ENCODE results near the gene TP73.

The TP73 gene

DNA sequence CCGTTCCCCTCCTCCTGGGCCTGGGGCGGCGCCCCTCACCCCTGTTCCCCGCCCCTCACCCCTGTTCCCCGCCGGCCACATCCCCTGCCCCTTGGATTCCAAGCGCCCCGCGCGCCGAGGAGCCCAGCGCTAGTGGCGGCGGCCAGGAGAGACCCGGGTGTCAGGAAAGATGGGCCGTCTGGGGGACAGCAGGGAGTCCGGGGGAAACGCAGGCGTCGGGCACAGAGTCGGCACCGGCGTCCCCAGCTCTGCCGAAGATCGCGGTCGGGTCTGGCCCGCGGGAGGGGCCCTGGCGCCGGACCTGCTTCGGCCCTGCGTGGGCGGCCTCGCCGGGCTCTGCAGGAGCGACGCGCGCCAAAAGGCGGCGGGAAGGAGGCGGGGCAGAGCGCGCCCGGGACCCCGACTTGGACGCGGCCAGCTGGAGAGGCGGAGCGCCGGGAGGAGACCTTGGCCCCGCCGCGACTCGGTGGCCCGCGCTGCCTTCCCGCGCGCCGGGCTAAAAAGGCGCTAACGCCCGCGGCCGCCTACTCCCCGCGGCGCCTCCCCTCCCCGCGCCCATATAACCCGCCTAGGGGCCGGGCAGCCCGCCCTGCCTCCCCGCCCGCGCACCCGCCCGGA, at the start of gene TP73:
Gene TP73, plus strand, starts transcription at position 587 of the 618 bp plus-strand sequence. CDS start 29,850 bp downstream, outside the sequence.
- peak; percentile 72 for DNase-seq

DNA sequence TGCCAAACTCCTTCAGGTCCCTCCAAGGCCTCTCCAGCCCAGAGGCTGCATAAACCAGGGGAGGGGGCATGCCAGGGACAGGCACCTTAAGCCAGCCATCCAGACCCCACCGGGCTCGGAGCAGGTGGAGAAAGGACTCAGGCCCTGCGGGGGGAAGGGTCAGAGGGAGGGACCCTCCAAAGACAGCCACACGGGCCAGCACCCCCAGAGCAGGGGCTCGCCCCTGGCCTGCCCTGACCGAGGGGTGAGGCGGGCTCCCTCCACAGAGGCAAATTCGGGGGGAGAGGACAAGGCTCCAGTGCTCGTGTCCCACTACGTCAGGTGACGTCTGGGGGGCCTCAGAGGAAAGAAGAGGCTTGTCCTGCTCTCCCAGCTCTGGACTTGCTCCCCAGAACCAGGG, 49.2 kb upstream of the TP73 start:
- DNase-seq = no peak

DNA sequence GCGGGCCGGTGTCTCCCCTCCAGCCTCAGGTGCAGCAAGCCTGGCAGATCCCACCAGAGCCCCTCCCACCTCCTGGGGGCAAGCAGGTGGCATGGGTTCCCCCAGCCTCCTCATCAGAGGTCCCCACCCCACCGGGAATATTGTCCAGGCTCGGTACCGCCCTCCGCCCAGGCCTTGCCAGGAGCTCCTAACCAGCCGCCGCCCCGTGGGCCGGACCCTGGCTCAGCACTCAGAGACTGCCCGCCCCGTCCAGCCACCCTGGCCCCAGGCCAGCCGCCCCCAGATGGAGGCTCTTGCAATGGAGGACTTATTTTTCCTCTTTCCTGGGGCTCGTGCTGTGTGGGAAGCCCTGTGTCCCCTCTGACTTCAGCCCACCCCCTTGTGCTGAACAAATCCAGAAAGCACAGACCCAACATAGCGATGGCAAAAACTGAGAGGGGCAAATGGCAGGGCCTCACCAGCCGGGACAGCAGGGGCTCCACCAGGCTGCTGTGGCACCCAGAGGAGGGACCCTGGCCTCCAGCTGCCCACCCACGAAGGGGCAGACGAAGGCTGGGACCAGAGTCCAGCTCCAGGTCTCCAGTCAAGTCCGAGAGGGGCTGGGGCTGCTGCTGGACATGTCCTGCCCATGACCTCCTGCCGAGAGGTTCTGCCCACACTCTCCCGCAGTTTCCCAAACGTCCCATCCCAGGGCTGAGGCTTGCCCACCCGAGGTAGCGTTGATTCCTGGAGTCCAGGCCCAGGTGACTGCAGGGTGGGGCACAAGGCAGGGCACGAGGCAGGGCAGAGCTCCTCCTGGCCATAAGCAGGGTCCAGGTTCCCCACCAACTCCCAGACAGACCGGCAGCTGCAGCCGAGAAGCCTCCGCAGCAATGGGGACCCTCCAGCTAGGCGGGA, 48.5 kb upstream of the TP73 start:
- no peak for DNase-seq

DNA sequence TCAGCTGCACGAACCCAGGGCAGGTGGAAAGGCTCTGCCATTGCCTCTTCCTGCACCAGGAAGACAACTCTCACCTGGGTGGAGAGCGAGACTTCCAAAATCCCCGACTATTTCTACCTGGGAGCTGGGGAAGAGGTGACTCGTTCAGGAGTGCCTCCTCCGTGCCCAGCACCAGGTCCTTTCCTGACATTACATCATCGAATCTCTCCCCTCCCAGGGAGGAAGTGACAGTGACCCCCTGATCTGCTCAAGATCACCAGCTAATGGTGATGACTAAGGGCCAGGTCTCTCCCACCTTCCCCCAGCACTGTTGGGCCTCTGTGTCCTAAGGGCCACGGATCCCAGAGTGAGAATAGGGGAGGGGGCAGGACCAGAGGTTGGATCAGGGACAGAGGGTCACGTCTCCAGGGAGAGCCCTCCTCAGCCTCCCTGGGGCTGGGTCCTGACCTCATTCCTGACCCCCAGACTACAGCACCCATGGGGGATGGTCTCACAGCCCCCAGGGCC, 47.8 kb upstream of the TP73 start:
- no peak for DNase-seq

DNA sequence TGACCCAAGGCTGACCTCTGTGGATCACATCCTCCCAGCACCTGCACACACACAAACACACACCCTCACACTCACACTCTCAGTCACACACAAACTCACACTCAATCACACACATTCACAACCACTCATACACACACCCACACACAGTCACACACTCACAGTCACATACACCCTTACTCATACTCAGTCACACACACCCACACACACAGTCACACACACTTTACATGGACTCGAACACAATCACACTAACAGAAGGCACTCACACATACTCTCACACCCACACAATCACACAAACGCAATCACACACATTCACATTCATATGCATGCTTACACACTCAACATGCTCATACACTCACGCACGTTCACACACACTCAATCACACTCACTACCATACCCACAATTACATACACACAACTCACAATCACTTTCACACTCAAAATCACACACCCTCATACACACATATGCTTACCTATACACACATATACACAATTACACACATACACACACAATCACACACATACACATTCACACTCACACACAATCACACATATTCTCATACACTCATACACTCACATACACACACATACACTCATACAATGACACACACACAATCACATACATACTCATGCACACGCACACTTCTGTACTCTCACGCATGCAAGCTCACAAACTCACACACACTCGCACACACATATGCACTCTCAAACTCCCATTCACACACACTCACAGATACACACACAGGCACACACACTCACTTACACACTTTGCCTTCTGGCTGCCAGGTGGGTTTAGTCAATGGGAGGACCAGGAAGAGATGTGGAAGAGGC, 47.1 kb upstream of the TP73 start:
- DNase-seq = no peak

DNA sequence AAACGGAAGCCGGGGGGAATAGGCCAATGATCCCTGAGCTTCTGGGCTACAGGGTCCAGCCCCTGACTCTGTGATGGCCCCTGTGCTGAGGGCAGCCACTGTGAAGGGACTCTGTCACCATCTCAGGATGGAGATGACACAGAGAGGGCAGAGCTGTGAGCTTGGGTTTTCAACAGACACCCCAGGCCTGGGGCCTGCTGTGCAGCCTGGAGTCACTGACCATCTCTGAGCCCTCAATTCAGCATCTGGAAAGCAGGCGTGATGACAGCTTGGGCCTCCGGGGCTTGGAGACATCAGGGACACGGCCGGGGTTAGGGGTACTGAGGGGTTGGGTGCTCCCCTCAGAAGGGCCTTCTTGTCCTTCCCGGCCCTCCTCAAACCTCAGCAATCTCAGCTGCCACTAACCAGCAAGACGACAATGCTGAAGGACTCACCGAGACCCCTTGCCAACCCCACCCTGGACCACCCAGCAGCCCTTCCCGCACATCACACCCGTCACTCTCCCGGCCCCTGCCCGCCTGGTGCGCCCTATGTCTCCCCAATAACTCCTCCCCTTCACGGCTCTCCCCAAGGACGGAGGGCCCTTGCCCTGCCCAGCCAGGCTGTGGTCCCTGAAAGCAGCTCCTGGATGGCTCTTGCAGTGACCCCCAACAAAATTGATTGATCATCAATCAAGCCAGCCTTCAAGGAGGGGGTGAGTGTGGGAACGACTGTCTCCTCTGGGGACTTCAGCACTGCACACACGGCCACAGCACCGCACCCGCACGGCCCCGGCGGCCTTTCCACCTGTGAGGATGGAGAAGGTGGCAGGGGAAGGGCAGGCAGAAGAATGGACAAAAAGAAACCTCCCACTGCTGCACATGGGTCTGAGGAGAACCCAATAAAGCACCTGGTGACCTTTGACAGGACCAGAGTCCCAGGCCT, 45.3 kb upstream of the TP73 start:
- DNase-seq = no peak

DNA sequence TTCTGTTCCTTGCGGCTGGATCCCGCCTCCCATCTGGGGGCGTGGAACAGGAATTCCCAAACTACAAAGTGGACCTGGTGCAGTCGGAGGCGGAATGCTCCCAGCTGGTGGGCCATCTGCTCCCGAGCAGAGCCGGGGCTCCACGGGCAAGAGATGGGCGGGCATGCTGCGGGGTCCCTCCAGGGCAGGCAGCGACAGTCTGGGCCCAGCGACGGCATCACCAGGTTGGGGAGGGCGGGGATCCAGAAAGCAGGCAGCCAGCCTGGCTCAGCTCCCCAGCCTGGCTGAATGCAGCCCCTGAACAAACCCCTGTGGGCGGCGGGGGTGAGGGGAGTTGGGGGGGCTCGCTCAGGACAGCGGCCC, 44.6 kb upstream of the TP73 start:
- DNase-seq = peak; percentile 80

DNA sequence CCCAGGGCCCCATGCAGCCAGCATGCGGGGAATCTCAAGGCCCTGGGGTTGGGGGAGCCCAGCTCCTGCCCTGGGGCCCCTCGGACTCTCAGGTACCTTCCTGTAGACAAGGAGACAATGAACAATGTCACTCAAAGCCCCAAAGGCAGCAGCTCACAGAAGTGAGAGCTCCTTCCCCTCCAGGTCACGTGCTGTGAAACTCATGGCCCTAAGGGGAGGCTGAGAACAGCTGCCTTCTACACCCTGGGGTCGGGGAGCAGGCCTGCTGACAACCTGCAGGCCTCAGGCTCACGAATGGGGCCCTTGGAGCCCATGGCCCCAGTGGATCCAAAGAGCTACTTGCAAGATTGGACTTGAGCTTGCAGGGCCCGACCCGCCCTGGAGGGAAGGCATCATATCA, 44.2 kb upstream of the TP73 start:
- DNase-seq = peak; percentile 31

DNA sequence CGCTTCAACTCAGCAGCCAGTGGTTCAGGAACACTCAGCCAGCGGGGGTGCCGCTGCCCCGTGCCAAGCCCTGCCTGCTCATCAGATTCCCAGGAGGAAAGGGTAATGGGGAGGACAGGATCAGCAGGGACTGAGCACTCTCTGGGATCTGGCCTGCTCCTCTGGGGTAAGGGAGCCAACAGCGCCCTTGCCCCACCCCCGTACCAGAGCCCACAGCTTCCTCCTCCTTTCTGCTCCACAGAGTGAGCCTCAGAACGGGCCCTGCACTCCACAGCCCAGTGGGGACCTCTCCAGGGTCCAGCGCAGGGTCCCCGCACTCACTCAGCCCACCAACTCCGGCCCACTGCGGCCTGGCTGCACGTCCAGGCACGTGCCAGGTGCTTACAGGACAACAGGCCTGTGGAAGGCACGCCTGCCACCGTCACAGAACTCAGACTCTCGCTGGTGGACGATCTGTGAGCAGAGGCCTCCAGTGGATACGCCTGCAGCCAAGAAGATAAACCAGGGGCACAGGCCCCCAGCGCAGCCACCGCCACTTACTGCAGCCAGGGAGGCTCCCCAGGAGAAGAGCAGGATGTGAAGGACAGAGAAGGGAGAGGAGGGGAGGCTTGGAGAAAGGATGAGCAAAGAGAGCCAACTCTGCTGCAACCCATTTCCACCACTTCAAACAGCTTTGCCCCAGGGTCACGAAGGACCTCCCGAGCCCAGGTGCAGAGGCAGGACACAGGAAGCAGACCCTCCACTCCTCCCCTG, 43.1 kb upstream of the TP73 start:
- no peak for DNase-seq

DNA sequence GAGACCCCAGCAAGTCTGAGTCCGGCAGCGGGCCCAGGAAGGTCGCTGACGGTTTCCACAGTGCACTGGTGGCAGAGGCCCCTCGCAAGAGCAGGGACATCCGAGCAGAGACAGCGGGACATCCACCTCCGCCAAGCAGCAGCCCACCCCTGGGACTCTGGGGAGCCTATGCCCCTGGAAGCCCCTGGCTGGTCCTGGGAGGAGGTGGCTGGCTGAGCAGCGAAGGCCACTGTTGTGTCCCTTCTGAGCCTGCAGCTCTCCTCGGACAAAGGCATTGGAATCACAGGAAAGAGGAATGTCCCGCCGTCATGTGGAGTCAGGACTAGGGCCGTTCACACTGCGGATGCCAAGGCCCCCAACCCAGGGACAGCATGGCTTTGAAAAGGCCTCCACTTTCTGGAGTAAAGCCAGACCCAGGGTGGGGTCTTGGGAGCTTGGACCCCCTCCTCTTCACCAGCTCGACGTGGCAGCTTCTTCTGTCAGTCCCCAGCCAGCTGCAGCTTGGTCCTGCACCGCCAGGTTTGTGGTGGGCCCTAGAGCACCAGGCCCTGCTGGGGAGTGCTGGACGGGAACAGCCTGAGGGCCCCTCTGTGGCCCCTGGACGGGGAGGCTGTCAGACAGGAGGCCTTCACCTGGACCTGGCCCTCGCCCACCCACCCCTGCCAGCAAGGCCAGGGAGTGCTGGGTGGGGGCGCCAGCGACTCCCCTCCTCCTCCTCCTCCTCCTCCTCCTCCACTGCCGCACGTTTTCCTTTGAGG, 42.4 kb upstream of the TP73 start:
- no peak for DNase-seq

DNA sequence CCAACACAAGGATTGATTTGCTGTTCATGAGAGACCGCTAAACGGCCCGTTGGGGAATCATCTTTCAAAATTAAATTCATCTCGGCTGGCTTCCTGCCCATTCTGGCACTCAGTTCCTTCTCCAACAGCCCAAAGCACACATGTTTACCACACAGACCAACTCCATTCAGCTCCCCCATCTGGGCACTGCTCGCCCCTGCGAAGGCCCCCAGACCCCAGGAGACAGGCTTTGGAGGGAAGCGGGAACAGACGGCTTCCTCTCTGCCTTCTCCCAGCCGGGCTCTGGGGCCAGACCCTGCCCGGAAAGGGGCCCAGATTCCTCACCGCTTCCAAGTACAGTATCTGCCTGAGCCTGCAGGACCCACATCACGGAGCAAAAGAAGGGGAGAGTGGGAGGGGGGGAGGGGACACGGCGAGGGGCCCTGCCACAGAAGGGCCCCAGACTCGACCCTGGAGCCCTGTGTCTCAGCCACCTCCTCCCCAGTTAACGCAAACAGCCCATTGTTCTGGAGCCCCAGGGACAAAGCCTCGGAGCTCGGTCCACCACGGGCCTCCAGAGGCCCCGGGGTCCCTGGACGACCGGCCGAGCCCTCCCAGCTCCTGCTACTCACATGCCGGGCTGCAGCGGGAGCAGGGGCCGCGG, 41.7 kb upstream of the TP73 start:
- DNase-seq = peak; percentile 98

DNA sequence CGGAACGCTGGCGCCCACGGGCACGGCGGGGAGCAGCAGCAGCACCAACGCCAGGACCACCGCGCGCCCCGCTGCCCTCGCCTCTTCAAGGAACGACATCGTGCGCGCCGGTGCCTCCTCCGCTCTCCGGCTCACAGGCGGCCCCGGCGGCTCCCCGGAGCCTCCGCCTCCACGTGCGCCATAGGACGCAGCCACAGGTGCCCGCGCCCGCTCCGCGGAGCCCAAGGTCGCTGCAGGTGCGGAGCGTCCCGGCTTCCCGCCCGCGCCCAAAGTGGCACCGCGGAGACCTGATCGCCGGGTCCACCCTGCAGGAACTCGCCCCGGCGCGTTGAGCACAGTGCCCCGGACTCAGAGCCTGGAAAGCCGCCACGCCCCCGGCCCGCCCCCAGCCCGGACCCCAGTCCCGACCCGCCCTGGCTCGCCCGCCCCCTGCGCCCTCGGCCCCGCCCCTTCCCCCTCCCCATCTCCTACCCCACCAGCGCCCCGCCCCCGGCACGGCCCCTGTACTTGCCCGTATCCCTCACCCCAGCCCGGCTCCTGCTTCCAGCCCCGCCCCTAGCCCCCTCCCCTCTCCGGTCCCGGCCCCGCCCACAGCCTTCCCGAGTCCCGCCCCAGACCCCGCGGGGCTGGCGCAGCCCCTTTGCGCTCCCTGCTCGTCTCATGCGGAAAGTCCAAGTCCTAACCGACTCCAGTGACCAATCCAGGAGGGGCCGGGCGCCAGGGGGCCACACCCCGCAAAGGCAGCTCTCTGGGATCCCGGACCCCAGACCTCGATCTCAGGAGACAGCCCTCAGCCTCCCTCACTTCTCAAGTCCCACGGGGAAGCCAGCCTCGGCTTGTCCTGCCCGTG, 40.9 kb upstream of the TP73 start, which contains the start of gene MEGF6:
Gene MEGF6, minus strand, starts transcription at position 339 of the 850 bp plus-strand sequence. Its CDS starts 240 bp downstream, at position 99.
- DNase-seq = peak; percentile 87

DNA sequence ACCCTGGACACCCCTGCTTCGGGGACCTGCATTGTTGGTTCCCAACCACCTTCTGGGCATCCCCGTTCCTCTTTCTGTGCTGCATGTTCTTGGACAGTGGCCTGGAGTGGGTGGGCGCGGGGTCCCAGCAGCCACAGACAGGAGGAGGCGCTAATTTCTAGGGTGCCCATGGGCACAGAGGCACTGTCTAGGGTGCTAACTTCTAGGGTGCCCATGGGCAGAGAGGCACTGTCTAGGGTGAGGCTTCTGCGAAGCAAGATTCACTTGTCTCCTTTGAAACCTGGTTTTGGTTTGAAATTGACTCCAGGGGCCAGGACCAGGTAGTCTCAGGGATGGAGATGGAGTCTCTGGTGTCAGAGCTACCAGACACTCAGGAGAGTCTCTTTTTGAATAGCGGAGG, 40.2 kb upstream of the TP73 start:
- DNase-seq = no peak

DNA sequence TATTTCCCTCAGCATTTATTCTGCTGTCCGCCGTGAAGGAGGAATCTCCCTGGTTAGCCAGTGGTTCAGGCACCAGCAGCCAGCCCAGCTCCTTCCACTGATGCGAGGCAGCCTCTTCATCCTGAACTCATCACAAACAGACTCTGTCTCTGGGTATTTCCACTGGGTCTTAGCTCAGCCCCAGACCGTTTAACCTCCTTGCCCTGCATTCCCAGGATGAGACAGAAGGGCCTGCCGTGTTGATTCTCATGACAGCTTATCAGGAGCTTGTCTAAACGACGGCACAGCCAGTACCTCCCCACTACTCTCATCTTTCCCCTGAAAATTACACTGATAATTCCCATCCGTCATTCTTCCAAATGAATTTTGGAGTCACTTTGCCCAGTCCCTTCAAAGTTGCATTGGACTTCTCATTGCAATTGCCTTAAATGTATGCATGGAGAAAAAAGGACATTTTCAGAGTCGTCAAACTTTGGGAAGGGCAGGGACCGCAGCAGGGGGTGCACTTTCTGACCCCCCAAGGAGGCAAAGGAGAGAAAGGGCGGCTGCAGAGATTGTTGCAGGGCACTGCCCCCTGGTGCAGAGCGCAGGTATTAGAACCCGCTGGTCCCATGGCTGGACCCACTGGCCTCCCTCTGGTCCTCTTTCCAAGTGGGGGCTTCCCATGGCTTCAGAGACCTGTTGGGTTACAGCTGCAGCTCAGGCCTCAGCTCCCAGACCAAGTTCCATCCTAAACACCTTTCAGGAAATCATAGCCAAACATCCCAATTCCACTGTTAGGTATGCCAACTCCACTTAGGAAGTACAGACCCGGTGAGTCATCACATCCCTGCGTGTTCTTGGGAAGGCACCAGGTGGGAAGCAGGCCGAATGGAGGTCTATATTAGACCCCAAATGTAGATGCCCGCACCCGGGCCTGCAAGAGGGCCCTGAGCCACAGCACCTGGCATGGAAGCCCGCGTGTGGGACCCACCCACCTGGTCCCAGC, 37.3 kb upstream of the TP73 start:
- DNase-seq = no peak

DNA sequence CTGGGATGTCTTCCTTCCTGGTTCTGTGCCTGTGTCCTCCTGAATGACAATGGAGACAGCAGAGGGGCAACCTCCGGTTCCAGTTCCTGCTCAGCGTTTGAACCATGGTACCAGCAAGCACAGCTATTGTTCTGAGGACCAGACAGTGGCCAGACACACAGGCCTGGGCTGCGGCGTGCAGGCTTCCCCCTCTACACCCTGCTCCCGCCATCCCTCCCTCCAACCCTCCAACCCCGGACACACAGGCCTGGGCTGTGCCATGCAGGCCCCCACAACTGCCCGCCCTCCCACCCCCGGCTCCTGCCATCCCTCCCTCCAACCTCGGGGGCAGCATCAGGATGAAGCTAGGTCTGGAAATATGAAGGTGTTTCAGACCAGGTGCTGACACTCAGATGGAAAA, 35.5 kb upstream of the TP73 start:
- DNase-seq = no peak

DNA sequence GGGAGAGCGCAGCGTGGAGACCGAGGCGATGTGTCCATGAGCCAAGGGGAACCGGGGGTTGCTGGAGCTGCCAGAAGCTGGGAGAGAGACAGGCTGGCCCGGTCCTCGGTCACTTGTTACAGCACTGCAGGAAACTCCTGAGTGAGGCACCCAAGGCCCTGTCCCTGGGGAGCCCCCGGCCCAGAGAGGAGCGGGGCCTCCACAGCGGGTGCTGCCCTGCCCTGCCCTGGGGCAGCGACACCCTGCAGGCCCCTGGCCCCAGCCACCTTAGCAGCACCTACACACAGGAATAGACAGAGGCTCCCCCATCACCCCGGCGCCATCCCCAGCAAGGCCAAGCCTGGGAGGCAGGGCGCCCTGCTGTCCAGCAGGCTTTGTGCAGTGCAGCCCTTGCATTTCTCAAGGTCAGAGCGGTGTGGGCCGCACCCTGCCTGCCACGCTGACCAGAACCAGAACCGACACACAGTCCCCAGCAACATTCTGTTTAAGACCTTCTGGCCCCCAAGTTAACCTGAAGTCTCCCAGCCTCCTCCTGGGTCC, 34.4 kb upstream of the TP73 start:
- DNase-seq = no peak

DNA sequence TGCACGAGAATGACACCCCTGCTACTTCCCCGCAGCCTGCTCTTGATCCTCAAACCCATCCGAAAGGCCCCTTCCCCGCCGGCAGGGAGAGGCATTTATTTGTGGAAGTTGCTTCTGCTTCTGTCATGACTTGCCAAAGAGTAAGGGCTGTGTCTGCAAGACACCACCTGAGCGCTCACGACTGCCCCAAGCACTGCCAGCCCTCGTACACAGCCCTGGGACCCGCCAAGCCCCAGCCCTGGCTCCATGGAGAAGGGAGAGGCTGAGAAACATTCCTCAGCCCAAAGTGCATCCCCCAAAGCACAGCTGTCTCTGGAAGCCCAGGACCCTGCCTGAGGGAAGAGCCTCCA, 33.8 kb upstream of the TP73 start:
- no peak for DNase-seq
